HG03039 (cell line): ENCODE data around the gene CHRND.

Experiments
- ATAC-seq: cut with Tn5 transposase; IDR thresholded peaks from one replicate; pipeline ENCODE4 v1.9.1; 2021; ENCODE audit warnings: mild to moderate bottlenecking, moderate library complexity; ENCODE audit not compliant: unreplicated experiment

The CHRND gene

GRCh38 chr2:232525791-232526371 lies at the start of gene CHRND:
TSS of gene CHRND (plus strand) at chr2:232526160. CDS start at chr2:232526216, 56 bp downstream.
- ATAC-seq: no peak

- no peak for ATAC-seq
Observed at GRCh38 chr2:232476791-232477190, 49.2 kb upstream of the CHRND start.

GRCh38 chr2:232477751-232478510 lies 48.0 kb upstream of the CHRND start:
- ATAC-seq: no peak

- ATAC-seq: no peak
Observed at GRCh38 chr2:232478571-232479340, 47.2 kb upstream of the CHRND start.

GRCh38 chr2:232479341-232480200 lies 46.4 kb upstream of the CHRND start:
- ATAC-seq: no peak

GRCh38 chr2:232480201-232481190 lies 45.5 kb upstream of the CHRND start:
- ATAC-seq: no peak

- ATAC-seq: no peak
Observed at GRCh38 chr2:232481322-232482140, 44.4 kb upstream of the CHRND start.

GRCh38 chr2:232482301-232483238 lies 43.4 kb upstream of the CHRND start:
- ATAC-seq: no peak

GRCh38 chr2:232483311-232483922 lies 42.5 kb upstream of the CHRND start:
- ATAC-seq: no peak

- no peak for ATAC-seq
Observed at GRCh38 chr2:232483923-232484627, 41.9 kb upstream of the CHRND start.

GRCh38 chr2:232484628-232485347 lies 41.2 kb upstream of the CHRND start:
- ATAC-seq: no peak

- no peak for ATAC-seq
Observed at GRCh38 chr2:232485348-232485756, 40.6 kb upstream of the CHRND start.

GRCh38 chr2:232485757-232486557 lies 40.0 kb upstream of the CHRND start:
- ATAC-seq: no peak

GRCh38 chr2:232486558-232487384 lies 39.2 kb upstream of the CHRND start:
- ATAC-seq: no peak
